Astrocyte (in vitro differentiated cells and primary cell): Measurements from ENCODE around the gene SRRM4. TPM values are rescaled to one million over a fixed set of nuclear protein-coding genes. Genes with fewer than 3 reads are reported as not detected.

ENCODE experiments used
- DNase-seq: peaks from one replicate; pipeline ENCODE4 v3.0.0-alpha.2; 2010; ENCODE audit warnings: low read depth
- FAIRE-seq: peaks from 2 replicates; lab custom pipeline; 2011; peaks lifted over from hg19 to GRCh38; lab: Jason Lieb, UNC
- H2AFZ ChIP-seq: 2 replicates; pipeline ENCODE4 v1.6.0; 2012; ENCODE audit warnings: low read depth, low read length, inconsistent platforms
- H3K27ac ChIP-seq: 2 replicates; pipeline ENCODE4 v1.5.1; 2011; ENCODE audit warnings: low read depth, low read length, inconsistent platforms
- H3K27me3 ChIP-seq: 2 replicates; pipeline ENCODE4 v1.6.0; 2011; ENCODE audit warnings: low read length, inconsistent platforms; ENCODE audit not compliant: insufficient read depth
- H3K36me3 ChIP-seq: 2 replicates; pipeline ENCODE4 v1.5.1; 2011; ENCODE audit warnings: low read length, inconsistent platforms; ENCODE audit not compliant: insufficient read depth
- H3K4me1 ChIP-seq: 2 replicates; pipeline ENCODE4 v1.5.1; 2011; ENCODE audit warnings: low read length, inconsistent platforms; ENCODE audit not compliant: insufficient read depth
- H3K4me2 ChIP-seq: 2 replicates; pipeline ENCODE4 v1.6.0; 2012; ENCODE audit warnings: low read length, inconsistent platforms
- H3K4me3 ChIP-seq: 2 replicates; pipeline ENCODE4 v1.5.1; 2011; ENCODE audit warnings: low read depth, mild to moderate bottlenecking, low read length, inconsistent platforms; ENCODE audit not compliant: insufficient read depth
- H3K79me2 ChIP-seq: 2 replicates; pipeline ENCODE4 v1.6.0; 2012; ENCODE audit warnings: mild to moderate bottlenecking, low read length, inconsistent platforms; ENCODE audit not compliant: insufficient read depth
- H3K9ac ChIP-seq: 2 replicates; pipeline ENCODE4 v1.6.0; 2012; ENCODE audit warnings: mild to moderate bottlenecking, low read length, inconsistent platforms
- H3K9me3 ChIP-seq: 2 replicates; pipeline ENCODE4 v1.5.1; 2012; ENCODE audit warnings: low read depth, mild to moderate bottlenecking, low read length, inconsistent platforms; ENCODE audit not compliant: insufficient read depth
- H4K20me1 ChIP-seq: 2 replicates; pipeline ENCODE4 v1.6.0; 2012; ENCODE audit warnings: low read length, inconsistent platforms; ENCODE audit not compliant: insufficient read depth
- H3K27ac Mint-ChIP-seq: one replicate; pipeline ENCODE4 v1.8.0; 2021; ENCODE audit warnings: mild to moderate bottlenecking, mixed read lengths; ENCODE audit not compliant: unreplicated experiment
- H3K27me3 Mint-ChIP-seq: one replicate; pipeline ENCODE4 v1.8.0; 2021; ENCODE audit warnings: low read depth, mixed read lengths; ENCODE audit not compliant: unreplicated experiment
- H3K36me3 Mint-ChIP-seq: one replicate; pipeline ENCODE4 v1.8.0; 2021; ENCODE audit warnings: low read depth, mixed read lengths; ENCODE audit not compliant: unreplicated experiment
- H3K4me1 Mint-ChIP-seq: one replicate; pipeline ENCODE4 v1.8.0; 2021; ENCODE audit warnings: low read depth, mixed read lengths; ENCODE audit not compliant: unreplicated experiment
- H3K4me3 Mint-ChIP-seq: one replicate; pipeline ENCODE4 v1.8.0; 2021; ENCODE audit warnings: mild to moderate bottlenecking, moderate library complexity, mixed read lengths; ENCODE audit not compliant: unreplicated experiment
- H3K9me3 Mint-ChIP-seq: one replicate; pipeline ENCODE4 v1.8.0; 2021; ENCODE audit warnings: mild to moderate bottlenecking, mixed read lengths; ENCODE audit not compliant: unreplicated experiment
- EZH2 ChIP-seq: IDR thresholded peaks from 2 replicates; pipeline ENCODE4 v1.6.1; 2012; ENCODE audit warnings: mild to moderate bottlenecking, low read length, inconsistent platforms; ENCODE audit not compliant: insufficient read depth
- total RNA-seq: library from RNA; stranded (reverse); gene quantifications from 2 replicates; pipeline ENCODE4 v1.2.1, GENCODE V29; 2021
- TF ChIP-seq, protein P1 (sequence below): IDR thresholded peaks from 2 replicates; pipeline ENCODE4 v1.5.1; 2011; ENCODE audit warnings: low read depth, mild to moderate bottlenecking, inconsistent platforms, low read length, moderate library complexity; ENCODE audit not compliant: insufficient read depth

Gene SRRM4
- total RNA-seq, 1 donor from 2014 or later, result 0.30 TPM

DNA sequence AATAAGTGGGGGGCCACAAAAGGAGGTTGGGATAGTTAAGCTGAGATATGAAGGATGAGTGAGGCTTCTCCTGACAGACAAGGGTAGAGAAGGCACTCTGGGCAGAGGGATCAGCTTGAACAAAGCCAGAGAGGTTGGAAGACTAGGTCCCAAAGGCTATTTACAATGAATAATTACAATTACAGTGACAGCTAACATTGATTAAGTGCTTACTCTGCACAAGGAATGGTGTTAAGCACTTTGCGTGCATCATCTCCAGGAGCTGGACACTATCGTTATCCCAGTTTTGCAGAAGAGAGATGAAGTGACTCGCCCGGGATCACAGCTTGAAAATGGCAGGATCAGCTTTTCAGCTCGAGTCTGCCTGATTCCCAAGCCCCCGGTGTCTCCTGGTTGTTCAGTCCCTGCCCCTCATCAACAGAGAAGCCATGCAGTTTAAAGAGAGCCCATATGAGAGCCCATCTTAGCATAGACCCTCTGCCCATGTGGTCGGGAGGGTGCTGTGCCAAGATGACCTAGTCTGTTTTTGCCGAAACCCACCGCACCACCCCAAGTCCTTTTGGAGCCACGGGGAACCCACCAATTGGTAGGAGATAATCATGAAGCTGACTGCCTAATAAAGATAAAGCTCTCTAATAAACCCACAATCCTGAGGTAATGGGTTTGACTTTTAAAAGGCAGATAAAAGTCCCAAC lies 107.5 kb downstream of the SRRM4 start:
- no peaks in the 10 kb centered on the region for H3K4me1 Mint-ChIP-seq
- no peaks in the 10 kb centered on the region for H3K9me3 Mint-ChIP-seq
- no peak overlapping the region for H3K4me2 ChIP-seq
- no peak overlapping the region for H3K27ac Mint-ChIP-seq
- DNase-seq (no peak), FAIRE-seq (no peak)
- no peaks in the 10 kb centered on the region for H3K79me2 ChIP-seq
- H3K4me3 ChIP-seq, result no peak overlapping the region
- no peaks in the 10 kb centered on the region for H3K4me1 ChIP-seq
- H3K36me3 Mint-ChIP-seq, result no peaks in the 10 kb centered on the region
- no peak overlapping the region for H2AFZ ChIP-seq
- no peaks in the 10 kb centered on the region for H4K20me1 ChIP-seq
- H3K27me3 Mint-ChIP-seq, result peaks cover 45% of the 10 kb centered on the region
- peaks cover 7% of the 10 kb centered on the region for H3K9me3 ChIP-seq
- no peaks in the 10 kb centered on the region for H3K27me3 ChIP-seq
- H3K9ac ChIP-seq, result no peak overlapping the region
- TF ChIP-seq, protein P1, sequence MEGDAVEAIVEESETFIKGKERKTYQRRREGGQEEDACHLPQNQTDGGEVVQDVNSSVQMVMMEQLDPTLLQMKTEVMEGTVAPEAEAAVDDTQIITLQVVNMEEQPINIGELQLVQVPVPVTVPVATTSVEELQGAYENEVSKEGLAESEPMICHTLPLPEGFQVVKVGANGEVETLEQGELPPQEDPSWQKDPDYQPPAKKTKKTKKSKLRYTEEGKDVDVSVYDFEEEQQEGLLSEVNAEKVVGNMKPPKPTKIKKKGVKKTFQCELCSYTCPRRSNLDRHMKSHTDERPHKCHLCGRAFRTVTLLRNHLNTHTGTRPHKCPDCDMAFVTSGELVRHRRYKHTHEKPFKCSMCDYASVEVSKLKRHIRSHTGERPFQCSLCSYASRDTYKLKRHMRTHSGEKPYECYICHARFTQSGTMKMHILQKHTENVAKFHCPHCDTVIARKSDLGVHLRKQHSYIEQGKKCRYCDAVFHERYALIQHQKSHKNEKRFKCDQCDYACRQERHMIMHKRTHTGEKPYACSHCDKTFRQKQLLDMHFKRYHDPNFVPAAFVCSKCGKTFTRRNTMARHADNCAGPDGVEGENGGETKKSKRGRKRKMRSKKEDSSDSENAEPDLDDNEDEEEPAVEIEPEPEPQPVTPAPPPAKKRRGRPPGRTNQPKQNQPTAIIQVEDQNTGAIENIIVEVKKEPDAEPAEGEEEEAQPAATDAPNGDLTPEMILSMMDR, result no peak
- no peak for TF ChIP-seq EZH2
- no peak overlapping the region for H3K4me3 Mint-ChIP-seq
- no peak overlapping the region for H3K27ac ChIP-seq
- no peaks in the 10 kb centered on the region for H3K36me3 ChIP-seq

DNA sequence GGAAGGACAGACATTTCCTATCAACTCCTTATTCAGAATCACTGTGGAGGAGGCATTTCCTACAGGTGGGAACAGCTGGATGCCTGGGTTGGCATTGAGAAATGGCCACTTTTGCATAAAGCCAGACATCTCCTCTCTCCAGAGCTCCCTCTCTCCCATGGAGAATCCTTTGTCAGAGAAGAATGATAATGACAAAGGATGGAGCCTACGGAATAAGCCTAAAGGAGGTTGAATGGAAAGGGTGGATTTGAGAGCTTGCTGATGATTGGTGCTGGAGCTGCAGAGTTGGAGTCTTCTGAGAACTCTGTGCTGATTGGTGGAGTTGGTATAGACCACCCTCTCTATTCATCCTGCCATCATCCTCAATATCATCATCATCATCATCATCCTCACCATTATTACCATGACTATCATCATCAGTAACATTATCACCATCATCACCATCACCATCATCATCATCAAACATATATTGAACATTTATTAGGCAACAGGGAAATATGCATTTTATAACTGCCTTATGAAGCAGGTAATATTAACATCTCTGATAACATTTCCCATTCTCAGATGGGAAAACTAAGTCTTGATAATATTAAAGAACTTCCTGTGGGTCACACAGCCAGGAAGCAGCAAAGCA lies 108.2 kb downstream of the SRRM4 start:
- TF ChIP-seq, protein P1, result no peak
- no peak for TF ChIP-seq EZH2
- Mint-ChIP-seq H3K4me3 (no peak overlapping the region), H3K27me3 (peaks cover 48% of the 10 kb centered on the region), H3K36me3 (no peaks in the 10 kb centered on the region), H3K9me3 (no peaks in the 10 kb centered on the region), H3K27ac (no peak overlapping the region), H3K4me1 (no peaks in the 10 kb centered on the region)
- H3K9ac ChIP-seq, result no peak overlapping the region
- H3K27me3 ChIP-seq, result no peaks in the 10 kb centered on the region
- H3K9me3 ChIP-seq, result peaks cover 7% of the 10 kb centered on the region
- no peaks in the 10 kb centered on the region for H3K4me1 ChIP-seq
- H3K4me2 ChIP-seq, result no peak overlapping the region
- H3K27ac ChIP-seq, result no peak overlapping the region
- no peaks in the 10 kb centered on the region for H3K36me3 ChIP-seq
- no peak overlapping the region for H3K4me3 ChIP-seq
- H4K20me1 ChIP-seq, result no peaks in the 10 kb centered on the region
- H2AFZ ChIP-seq, result no peak overlapping the region
- FAIRE-seq, result no peak
- no peaks in the 10 kb centered on the region for H3K79me2 ChIP-seq
- no peak for DNase-seq

DNA sequence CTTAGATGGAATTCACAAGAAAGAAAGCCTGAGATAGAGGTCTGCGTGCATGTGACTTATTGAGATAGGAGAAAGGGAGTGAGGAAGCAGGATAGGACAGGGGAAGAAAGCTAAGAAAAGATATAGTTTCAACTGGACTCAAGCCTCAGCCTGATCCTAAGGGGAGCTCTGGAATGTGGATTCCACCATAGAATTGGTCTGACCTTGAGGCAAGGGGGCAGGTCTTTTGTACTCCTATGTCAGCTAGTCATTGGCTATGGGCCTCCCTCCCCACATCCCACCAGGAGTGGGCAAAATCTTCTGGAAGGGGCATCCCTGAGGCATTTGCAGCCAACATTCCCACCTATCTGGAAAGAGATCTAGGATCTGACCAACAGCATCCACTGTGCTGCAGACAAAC lies 108.9 kb downstream of the SRRM4 start:
- Histone ChIP-seq H3K79me2 (no peaks in the 10 kb centered on the region), H3K4me3 (no peak overlapping the region), H4K20me1 (no peaks in the 10 kb centered on the region), H3K36me3 (no peaks in the 10 kb centered on the region), H3K4me1 (no peaks in the 10 kb centered on the region), H3K27me3 (no peaks in the 10 kb centered on the region), H3K4me2 (no peak overlapping the region), H3K27ac (no peak overlapping the region), H3K9me3 (peaks cover 7% of the 10 kb centered on the region), H3K9ac (no peak overlapping the region), H2AFZ (no peak overlapping the region)
- Mint-ChIP-seq H3K36me3 (no peaks in the 10 kb centered on the region), H3K27ac (no peak overlapping the region), H3K9me3 (no peaks in the 10 kb centered on the region), H3K4me3 (no peak overlapping the region), H3K4me1 (no peaks in the 10 kb centered on the region), H3K27me3 (peaks cover 55% of the 10 kb centered on the region)
- DNase-seq (no peak), FAIRE-seq (no peak)
- TF ChIP-seq, protein P1, result no peak
- TF ChIP-seq EZH2, result no peak
